WTC11 (cell line): Measurements from ENCODE around the gene FOXO3. TPM values are rescaled to one million over a fixed set of nuclear protein-coding genes. Genes with fewer than 3 reads are reported as not detected.

Experiments used
- AR ChIP-seq: fragments of 250-450 bp; sonication (Bioruptor Pico); IDR thresholded peaks from 2 replicates; pipeline ENCODE4 v1.9.0; 2021; ENCODE audit warnings: mild to moderate bottlenecking
- CREM ChIP-seq: sonication (generic); formaldehyde crosslinking; IDR thresholded peaks from 2 replicates; pipeline ENCODE4 v1.8.1; 2022; ENCODE audit warnings: mild to moderate bottlenecking, missing genetic modification reagents, moderate library complexity
- CTCF ChIP-seq: fragments of 200-600 bp; IDR thresholded peaks from 2 replicates; pipeline ENCODE4 v1.8.0; 2022; ENCODE audit warnings: antibody characterized with exemption
- ESRRA ChIP-seq: sonication (generic); formaldehyde crosslinking; IDR thresholded peaks from 2 replicates; pipeline ENCODE4 v1.8.1; 2022; ENCODE audit warnings: mild to moderate bottlenecking, missing genetic modification reagents, borderline replicate concordance
- FOXK1 ChIP-seq: sonication (generic); formaldehyde crosslinking; IDR thresholded peaks from 2 replicates; pipeline ENCODE4 v1.8.0; 2022; ENCODE audit warnings: mild to moderate bottlenecking, moderate library complexity, missing genetic modification reagents
- FOXP1 ChIP-seq: sonication (generic); formaldehyde crosslinking; IDR thresholded peaks from 2 replicates; pipeline ENCODE4 v1.8.0; 2022; ENCODE audit warnings: missing genetic modification reagents, mild to moderate bottlenecking, moderate library complexity, borderline replicate concordance
- FOXP4 ChIP-seq: sonication (generic); formaldehyde crosslinking; IDR thresholded peaks from 2 replicates; pipeline ENCODE4 v1.8.0; 2022; ENCODE audit warnings: mild to moderate bottlenecking, missing genetic modification reagents
- HMGA2 ChIP-seq: fragments of 250-450 bp; sonication (Bioruptor Pico); IDR thresholded peaks from 2 replicates; pipeline ENCODE4 v1.4.0; 2021; ENCODE audit warnings: mild to moderate bottlenecking, moderate library complexity
- MAX ChIP-seq: sonication (generic); formaldehyde crosslinking; IDR thresholded peaks from 2 replicates; pipeline ENCODE4 v1.8.0; 2022; ENCODE audit warnings: mild to moderate bottlenecking, missing genetic modification reagents
- NFE2L1 ChIP-seq: sonication (generic); formaldehyde crosslinking; IDR thresholded peaks from 2 replicates; pipeline ENCODE4 v1.8.1; 2023; ENCODE audit warnings: missing genetic modification reagents
- PREB ChIP-seq: sonication (generic); formaldehyde crosslinking; IDR thresholded peaks from 2 replicates; pipeline ENCODE4 v1.8.1; 2022; ENCODE audit warnings: mild to moderate bottlenecking, missing genetic modification reagents, moderate library complexity, borderline replicate concordance
- SMAD3 ChIP-seq: sonication (generic); formaldehyde crosslinking; IDR thresholded peaks from 2 replicates; pipeline ENCODE4 v1.8.0; 2022; ENCODE audit warnings: missing genetic modification reagents, mild to moderate bottlenecking, borderline replicate concordance
- SP1 ChIP-seq: sonication (generic); formaldehyde crosslinking; conservative IDR thresholded peaks from 2 replicates; pipeline ENCODE4 v1.8.1; 2022; ENCODE audit warnings: missing genetic modification reagents
- STAT6 ChIP-seq: sonication (generic); formaldehyde crosslinking; conservative IDR thresholded peaks from 2 replicates; pipeline ENCODE4 v1.8.1; 2023; ENCODE audit warnings: mild to moderate bottlenecking, low read depth, missing genetic modification reagents, moderate library complexity
- TEAD1 ChIP-seq: sonication (generic); formaldehyde crosslinking; IDR thresholded peaks from 2 replicates; pipeline ENCODE4 v1.8.0; 2022; ENCODE audit warnings: mild to moderate bottlenecking, missing genetic modification reagents
- ZBTB21 ChIP-seq: sonication (generic); formaldehyde crosslinking; IDR thresholded peaks from 2 replicates; pipeline ENCODE4 v1.8.1; 2023; ENCODE audit warnings: mild to moderate bottlenecking, missing genetic modification reagents, borderline replicate concordance
- ZNF232 ChIP-seq: sonication (generic); formaldehyde crosslinking; IDR thresholded peaks from 2 replicates; pipeline ENCODE4 v1.8.0; 2022; ENCODE audit warnings: mild to moderate bottlenecking, missing genetic modification reagents
- ZNF396 ChIP-seq: fragments of 250-450 bp; sonication (Bioruptor Pico); IDR thresholded peaks from 2 replicates; pipeline ENCODE4 v1.8.0; 2021; ENCODE audit warnings: mild to moderate bottlenecking, moderate library complexity, borderline replicate concordance
- ZNF512 ChIP-seq: sonication (generic); formaldehyde crosslinking; IDR thresholded peaks from 2 replicates; pipeline ENCODE4 v1.8.1; 2022; ENCODE audit warnings: missing genetic modification reagents, borderline replicate concordance
- total RNA-seq: library from RNA; stranded (reverse); gene quantifications from 3 replicates; pipeline ENCODE4 v1.2.3, GENCODE V29; 2021

The FOXO3 gene
- total RNA-seq, 1 experiment from 2014 or later: 15.6 TPM

GRCh38 chr6:108562503-108562993 is 1.8 kb downstream of the FOXO3 start (continued):
- TF ChIP-seq STAT6 (no peak), CTCF (no peak), CREM (CRISPR knock-in tag) (peak; percentile 57; the same call in 1 of the 2 replicates), FOXK1 (CRISPR knock-in tag) (peak; percentile 84; the same call in 1 of the 2 replicates), ZNF232 (CRISPR knock-in tag) (no peak), ZNF512 (CRISPR knock-in tag) (no peak), FOXP1 (0 out of 2 replicates have a peak, but pooled peaks have one; percentile 32), AR (CRISPR knock-in tag) (no peak), NFE2L1 (peak; percentile 48; the same call in 1 of the 2 replicates), MAX (CRISPR knock-in tag) (peak; percentile 95), HMGA2 (no peak), FOXP4 (CRISPR knock-in tag) (peak; percentile 85; the same call in 1 of the 2 replicates), ZBTB21 (CRISPR knock-in tag) (peak; percentile 90), SP1 (CRISPR knock-in tag) (peak; percentile 69; the same call in 1 of the 2 replicates), ZNF396 (CRISPR knock-in tag) (no peak), PREB (CRISPR knock-in tag) (0 out of 2 replicates have a peak, but pooled peaks have one; percentile 59), TEAD1 (CRISPR knock-in tag) (peak; percentile 82), SMAD3 (peak; percentile 70; the same call in 1 of the 2 replicates), ESRRA (peak; percentile 55; the same call in 1 of the 2 replicates)
